Dermis blood vessel endothelial cell (primary cell): Measurements from ENCODE around the gene PHOX2A. TPM values are rescaled to one million over a fixed set of nuclear protein-coding genes. Genes with fewer than 3 reads are reported as not detected.
A peak's percentile ranks its signal among the peaks of the same experiment; 100 is the strongest.

ENCODE experiments used
- DNase-seq: peaks from one replicate; pipeline ENCODE4 v3.0.0; 2010
- total RNA-seq: library from RNA; depleted of rRNA; stranded (reverse); fragments of >200 nt; gene quantifications from 2 replicates; pipeline ENCODE4 v1.2.3, GENCODE V29; 2014

Gene PHOX2A
- total RNA-seq, 1 donor from 2014 or later = not detected

DNA sequence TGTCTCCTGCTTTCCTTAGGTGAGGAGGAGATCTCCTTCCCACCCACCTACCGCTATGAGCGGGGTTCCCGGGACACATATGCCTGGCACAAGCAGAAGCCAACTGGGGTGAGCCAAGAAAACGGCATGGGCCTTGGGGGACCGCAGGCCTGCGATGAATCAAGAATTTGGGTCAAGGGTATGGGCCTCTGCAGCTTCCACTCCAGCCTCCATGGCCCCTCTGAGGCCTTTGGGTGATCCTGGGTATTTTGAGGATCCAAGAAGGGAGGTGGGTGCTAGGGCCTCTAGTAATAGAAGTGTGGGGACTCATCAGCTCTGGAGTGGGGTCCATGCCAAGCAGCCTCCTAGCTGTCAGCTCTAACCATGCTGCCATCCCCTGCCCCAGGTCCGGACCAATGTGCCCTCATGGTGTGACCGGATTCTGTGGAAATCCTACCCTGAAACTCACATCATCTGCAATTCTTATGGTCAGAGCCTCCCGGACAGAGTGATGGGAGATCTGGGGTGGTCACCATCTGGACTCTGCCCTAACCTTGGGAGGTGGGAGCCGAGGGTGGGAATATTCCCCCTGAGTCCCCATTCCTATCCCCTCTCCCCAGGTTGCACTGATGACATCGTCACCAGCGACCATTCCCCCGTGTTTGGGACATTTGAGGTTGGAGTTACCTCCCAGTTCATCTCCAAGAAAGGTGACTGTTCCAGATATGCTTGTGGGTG is 10.8 kb downstream of the PHOX2A start:
- DNase-seq = no peak

DNA sequence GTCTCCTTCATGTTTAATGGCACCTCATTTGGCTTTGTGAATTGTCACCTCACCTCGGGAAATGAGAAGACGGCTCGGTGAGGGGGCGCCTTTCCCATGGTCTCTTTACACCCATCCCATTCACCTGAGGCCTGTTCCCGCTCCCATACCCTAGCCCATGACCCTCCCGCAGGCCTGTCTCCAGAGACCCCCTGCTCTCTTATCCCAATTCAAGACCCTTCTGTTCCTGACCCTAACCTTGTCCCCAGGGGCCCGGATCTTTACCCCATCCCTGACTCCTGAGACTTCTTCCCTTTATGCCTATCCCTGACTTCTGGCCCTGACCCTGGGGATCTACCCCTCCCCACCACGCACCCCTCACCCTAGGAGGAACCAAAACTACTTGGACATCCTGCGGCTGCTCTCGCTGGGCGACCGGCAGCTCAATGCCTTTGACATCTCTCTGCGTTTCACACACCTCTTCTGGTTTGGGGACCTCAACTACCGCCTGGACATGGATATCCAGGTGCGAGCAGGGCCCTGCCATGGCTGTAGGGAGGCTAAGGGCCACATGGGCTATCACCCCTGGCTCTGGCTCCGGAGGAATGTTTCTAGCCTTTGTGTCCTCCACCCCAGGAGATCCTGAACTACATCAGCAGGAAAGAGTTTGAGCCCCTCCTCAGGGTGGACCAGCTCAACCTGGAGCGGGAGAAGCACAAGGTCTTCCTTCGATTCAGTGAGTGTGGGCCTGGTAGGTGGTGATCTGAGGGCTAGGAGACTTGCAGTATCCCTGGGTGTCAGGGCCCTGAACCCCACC is 11.5 kb downstream of the PHOX2A start:
- no peak for DNase-seq

GRCh38 chr11:72231396-72232259 is 12.3 kb downstream of the PHOX2A start:
- no peak for DNase-seq

DNA sequence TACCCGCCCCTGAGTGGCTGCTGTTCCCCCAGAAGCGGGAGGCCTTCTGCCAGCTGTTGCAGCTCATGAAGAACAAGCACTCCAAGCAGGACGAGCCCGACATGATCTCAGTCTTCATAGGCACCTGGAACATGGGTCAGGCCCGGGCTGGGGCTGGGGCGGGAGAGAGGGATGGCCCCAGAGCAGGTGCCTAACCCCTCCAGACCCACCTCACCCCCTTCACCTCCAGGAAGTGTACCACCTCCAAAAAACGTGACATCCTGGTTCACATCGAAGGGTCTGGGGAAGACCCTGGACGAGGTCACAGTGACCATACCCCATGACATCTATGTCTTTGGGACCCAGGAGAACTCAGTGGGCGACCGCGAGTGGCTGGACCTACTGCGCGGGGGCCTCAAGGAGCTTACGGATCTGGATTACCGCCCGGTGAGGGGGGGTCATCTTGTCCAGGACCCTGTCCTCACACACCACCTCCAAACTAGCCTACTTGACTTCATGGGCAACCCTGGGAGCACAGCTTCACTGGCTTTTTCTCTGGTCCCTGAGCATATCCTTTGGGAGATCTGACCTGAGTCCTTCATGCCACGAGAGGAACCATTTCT is 13.1 kb downstream of the PHOX2A start:
- no peak for DNase-seq

GRCh38 chr11:72229925-72230763 is 13.8 kb downstream of the PHOX2A start:
- DNase-seq = no peak

GRCh38 chr11:72229336-72229924 is 14.5 kb downstream of the PHOX2A start:
- no peak for DNase-seq

DNA sequence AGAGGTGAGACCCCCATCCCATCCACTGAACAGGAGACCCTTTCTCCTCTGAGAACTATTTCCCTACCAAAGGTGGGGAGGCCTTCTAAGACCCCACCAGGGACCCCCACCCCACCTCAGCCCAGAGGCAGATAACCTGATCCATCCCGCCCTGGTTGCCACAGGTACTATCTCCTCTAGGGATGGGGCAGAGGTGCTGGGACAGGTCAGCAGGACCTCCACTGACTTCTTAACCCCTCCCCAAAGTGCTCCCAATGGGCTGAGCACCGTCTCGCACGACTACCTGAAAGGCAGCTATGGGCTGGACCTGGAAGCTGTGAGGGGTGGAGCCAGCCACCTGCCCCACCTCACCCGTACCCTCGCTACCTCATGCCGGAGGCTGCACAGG is 15.1 kb downstream of the PHOX2A start:
- DNase-seq = no peak

DNA sequence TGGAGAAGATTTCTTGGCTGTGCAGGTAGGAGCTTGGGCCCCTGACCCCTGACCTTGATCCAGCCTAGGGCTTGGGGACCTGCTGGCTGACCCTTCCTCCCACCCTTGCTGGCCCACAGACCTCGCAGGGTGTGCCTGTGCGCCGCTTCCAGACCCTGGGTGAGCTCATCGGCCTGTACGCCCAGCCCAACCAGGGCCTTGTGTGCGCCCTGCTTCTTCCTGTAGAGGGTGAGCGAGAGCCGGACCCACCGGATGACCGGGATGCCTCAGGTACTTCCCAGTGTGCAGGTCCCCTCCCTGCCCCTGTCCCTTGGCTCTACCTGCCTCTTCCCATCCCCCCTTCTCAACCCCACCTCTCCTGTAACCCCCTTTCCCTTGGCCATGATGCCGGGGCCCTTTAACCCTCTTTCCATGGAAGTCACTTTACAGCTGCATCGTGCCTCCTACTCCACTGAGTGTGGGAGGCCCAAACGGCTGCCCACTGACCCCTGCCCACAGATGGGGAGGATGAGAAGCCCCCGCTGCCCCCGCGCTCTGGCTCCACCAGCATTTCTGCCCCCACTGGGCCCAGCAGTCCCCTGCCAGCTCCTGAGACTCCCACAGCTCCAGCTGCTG is 15.6 kb downstream of the PHOX2A start:
- DNase-seq = peak; percentile 17

DNA sequence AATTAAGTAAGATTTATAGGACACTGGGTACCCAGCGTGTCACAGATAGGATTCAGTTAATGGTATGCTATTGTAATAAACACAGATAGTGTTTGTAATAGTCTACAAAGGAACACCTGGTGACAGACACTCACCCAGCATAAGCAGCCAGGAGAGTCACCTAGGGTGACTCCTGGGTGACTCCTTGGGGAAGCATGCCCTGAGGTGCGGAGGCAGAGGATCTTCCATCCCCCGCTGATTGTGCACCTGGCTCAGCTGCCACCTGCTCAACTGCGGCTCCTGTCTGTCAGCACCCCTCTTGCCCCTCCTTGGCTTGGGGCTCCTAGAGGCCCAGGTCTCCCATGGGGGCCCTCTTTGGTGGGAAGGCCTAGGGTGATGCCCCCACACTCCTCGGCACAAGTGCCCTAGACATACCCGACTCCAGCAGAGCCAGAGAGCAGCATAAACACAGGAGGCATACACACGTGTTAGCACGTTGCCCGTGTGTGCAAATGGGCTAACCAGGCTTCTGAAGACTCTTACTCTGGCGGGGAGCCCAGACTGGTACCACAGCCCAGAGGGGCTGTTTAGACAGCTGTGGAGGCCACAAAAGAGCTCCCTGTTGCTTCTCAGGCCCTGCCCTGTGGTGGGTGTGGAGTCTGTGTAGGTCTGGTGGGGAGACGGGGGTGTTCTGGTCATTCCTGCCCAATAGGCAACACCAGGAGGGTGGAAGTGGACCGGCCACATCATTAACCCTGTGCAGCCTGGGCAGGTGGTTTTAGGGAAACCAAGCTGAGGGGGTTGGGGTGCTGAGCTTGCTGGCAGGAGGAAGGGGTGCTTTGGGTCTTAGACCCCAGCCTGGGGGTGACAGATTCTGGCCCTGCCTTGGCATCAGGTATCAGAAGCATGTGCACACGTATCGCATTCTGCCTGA is 16.4 kb downstream of the PHOX2A start:
- DNase-seq = no peak

GRCh38 chr11:72226701-72227100 is 17.3 kb downstream of the PHOX2A start:
- no peak for DNase-seq

- DNase-seq = peak; percentile 13
Observed at GRCh38 chr11:72225411-72225951, 18.5 kb downstream of the PHOX2A start.

DNA sequence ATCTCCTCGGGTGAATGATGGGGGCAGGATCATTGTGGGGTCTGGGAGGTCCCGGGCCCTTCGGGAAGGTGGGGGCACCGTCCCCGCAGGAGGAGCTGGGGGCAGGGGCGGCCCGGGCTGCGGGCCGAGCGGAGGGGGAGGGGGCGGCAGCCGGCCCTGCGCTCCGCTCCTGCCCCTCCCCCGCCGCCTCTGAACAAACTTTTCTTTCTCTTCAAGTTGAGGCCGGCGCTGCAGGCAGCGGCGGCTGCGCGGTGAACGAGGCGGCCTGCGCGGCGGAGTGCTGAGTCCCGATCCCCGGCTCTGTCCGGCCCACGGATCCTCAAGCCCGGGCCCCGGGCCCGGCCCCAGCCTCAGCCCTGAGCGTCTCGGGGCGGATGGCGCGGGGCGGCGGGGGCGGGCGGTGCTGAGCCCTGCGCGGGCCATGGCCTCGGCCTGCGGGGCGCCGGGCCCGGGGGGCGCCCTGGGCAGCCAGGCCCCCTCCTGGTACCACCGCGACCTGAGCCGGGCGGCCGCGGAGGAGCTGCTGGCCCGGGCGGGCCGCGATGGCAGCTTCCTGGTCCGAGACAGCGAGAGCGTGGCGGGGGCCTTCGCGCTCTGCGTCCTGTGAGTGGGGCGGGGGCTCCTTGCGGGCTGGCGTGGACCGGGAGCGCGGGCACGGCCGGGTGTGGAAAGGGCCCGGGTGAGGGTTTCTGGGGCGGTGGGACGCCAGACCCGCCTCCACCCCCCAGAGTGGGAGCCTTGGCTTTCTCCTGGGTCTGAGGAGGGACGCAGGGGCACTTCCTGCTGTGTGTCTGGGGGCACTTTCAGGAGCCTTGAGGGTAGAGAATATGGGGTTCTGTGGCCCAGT is 19.2 kb downstream of the PHOX2A start, which contains the start of gene INPPL1:
TSS of gene INPPL1 (plus strand) at position 204 of the 847 bp plus-strand sequence. CDS start at position 422, 218 bp downstream.
- peak; percentile 50 for DNase-seq

GRCh38 chr11:72223615-72224563 is 20.1 kb downstream of the PHOX2A start:
- peak; percentile 64 for DNase-seq

DNA sequence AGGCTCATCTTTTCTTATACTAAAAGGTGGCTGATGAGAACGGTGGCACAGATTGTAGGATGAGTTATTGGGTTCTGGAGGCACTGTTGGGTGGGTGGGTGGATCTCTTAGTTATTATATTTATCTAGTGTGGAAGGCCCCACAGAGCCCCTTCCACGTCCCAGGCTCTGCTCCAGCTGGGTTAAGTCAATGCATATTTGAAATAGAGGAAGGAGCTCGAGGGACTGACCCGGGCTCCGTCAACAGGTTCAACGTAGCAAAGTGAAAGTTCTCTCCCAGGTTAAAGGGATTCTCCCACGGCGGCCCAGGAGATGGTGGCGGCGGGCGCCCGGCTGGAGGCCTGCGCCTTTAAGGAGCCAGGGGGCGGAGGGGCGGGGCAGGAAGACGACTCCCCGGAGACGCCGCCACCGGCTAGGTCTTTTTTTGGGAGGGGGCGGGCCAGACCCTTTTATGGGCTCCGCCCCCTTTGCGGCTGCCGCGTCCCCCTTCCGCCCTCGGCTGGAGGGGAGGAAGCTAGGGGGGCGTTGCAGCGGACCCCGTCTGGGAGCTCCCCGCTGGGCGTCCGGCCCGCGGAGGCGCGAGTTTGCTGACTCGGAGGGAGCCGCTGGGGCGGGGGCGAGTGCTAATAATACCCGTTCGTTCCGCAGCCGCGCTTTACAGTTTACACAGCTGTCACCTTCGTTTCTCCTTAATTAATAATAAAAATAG is 20.9 kb downstream of the PHOX2A start:
- DNase-seq = peak; percentile 91

GRCh38 chr11:72222106-72222891 is 21.7 kb downstream of the PHOX2A start:
- DNase-seq = no peak
